ENCODE results near the gene ZNF385B.

ZNF385B gene

DNA sequence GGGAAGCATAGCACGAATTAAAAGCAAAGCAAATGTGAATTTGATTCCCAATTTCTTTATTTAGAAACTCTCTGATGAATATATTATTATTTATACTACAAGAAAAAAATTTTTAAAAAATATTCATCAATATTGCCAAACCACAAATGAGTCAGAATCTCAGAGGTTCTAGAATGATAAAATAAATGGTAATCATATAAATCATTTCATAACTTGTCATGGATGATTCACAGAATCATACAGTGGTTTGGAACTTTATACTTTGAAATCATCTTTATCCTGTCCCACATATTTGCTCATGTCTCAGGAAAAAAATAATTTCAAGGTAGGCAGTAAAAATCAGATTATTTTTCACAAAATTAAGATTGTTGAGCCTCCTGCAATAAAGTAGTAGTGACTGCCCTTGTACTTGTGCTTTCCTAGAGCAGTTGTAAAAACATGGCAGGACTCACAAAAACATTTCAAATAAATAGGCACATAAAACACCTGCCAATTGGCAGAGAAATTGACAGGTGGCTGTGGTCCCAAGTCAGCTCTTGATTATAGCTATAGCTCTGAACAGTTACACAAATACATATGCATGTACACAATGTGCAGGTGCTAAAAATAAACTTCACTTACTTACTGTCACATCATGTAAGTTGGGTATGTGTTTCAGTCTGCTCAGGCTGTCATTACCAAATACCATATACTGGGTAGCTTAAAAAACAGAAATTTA lies 322.8 kb downstream of the ZNF385B start:
- Histone ChIP-seq H2AFZ (ENCODE audit: low read length) (no peak overlapping the region), H3K4me3 (ENCODE audit: low read length) (no peak overlapping the region), H3K36me3 (replicated peaks; ENCODE audit: insufficient read depth, low read length) (no peaks in the 10 kb centered on the region), H3K4me2 (ENCODE audit: low read depth, low read length) (no peak overlapping the region), H4K20me1 (ENCODE audit: insufficient read depth, low read length) (no peaks in the 10 kb centered on the region), H3K79me2 (ENCODE audit: low read length) (no peaks in the 10 kb centered on the region), H3K4me1 (ENCODE audit: low read length) (no peaks in the 10 kb centered on the region), H3K9me3 (replicated peaks; ENCODE audit: insufficient read depth, low read length) (no peaks in the 10 kb centered on the region), H3K27ac (ENCODE audit: low read length) (no peak overlapping the region), H3K27me3 (replicated peaks; ENCODE audit: insufficient read depth, low read length) (no peaks in the 10 kb centered on the region), H3K9me2 (replicated peaks; ENCODE audit: insufficient read depth, low read length) (no peaks in the 10 kb centered on the region), H3K9ac (ENCODE audit: low read length) (no peak overlapping the region), H3F3A (ENCODE audit: insufficient read depth, low read length) (no peaks in the 10 kb centered on the region)
- DNase-seq: no peak
- TF ChIP-seq EZH2phosphoT487 (IDR thresholded peaks at IDR 0.05; ENCODE audit: low read length): no peak

DNA sequence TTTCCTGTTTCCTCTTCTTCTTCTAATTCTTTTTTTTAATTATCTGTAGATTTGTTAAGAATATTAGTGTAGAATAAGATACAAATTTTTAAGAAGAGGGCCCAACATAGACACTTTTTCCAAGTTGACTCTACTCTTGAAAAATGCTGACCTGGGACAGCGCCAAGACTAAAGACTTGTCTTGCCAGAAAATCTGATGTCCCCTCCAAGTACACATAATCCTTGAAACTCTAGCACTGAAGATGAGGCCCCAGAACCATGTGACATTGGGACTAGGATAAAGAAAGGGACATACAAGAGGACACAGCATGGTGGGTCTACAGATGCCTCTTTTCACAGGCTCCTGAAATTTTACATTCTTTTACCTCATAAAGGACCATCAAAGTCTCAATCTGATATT lies 325.2 kb downstream of the ZNF385B start:
- H3K9me2 ChIP-seq (replicated peaks; ENCODE audit: insufficient read depth, low read length): no peaks in the 10 kb centered on the region
- H3K79me2 ChIP-seq (ENCODE audit: low read length): no peaks in the 10 kb centered on the region
- H4K20me1 ChIP-seq (ENCODE audit: insufficient read depth, low read length): no peaks in the 10 kb centered on the region
- no peak overlapping the region for H3K9ac ChIP-seq (ENCODE audit: low read length)
- no peak overlapping the region for H2AFZ ChIP-seq (ENCODE audit: low read length)
- no peak overlapping the region for H3K4me2 ChIP-seq (ENCODE audit: low read depth, low read length)
- DNase-seq: no peak
- no peak overlapping the region for H3K4me3 ChIP-seq (ENCODE audit: low read length)
- no peaks in the 10 kb centered on the region for H3F3A ChIP-seq (ENCODE audit: insufficient read depth, low read length)
- H3K27me3 ChIP-seq (replicated peaks; ENCODE audit: insufficient read depth, low read length): no peaks in the 10 kb centered on the region
- no peak for TF ChIP-seq EZH2phosphoT487 (IDR thresholded peaks at IDR 0.05; ENCODE audit: low read length)
- no peaks in the 10 kb centered on the region for H3K9me3 ChIP-seq (replicated peaks; ENCODE audit: insufficient read depth, low read length)
- H3K27ac ChIP-seq (ENCODE audit: low read length): no peak overlapping the region
- H3K4me1 ChIP-seq (ENCODE audit: low read length): no peaks in the 10 kb centered on the region
- H3K36me3 ChIP-seq (replicated peaks; ENCODE audit: insufficient read depth, low read length): no peaks in the 10 kb centered on the region

DNA sequence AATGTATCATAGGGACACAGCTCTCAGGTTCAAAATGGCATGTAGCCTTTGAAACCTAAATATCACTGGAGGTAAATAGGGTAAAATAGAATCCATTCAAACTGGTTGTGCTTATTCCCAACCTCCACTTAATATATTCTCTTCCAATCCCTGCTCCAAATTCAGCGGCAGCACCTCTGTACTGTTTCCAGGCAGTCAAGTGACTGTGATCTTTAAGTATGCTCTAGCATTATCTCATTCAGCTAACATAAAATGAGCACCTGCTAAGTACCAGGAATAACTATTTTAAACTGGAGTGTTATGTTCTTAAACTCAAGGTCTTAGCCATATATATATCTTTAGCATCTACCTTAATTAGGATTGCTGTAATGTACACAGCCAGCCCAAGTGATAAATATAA lies 327.5 kb downstream of the ZNF385B start:
- no peaks in the 10 kb centered on the region for H3K4me1 ChIP-seq (ENCODE audit: low read length)
- no peaks in the 10 kb centered on the region for H4K20me1 ChIP-seq (ENCODE audit: insufficient read depth, low read length)
- TF ChIP-seq, protein P1, sequence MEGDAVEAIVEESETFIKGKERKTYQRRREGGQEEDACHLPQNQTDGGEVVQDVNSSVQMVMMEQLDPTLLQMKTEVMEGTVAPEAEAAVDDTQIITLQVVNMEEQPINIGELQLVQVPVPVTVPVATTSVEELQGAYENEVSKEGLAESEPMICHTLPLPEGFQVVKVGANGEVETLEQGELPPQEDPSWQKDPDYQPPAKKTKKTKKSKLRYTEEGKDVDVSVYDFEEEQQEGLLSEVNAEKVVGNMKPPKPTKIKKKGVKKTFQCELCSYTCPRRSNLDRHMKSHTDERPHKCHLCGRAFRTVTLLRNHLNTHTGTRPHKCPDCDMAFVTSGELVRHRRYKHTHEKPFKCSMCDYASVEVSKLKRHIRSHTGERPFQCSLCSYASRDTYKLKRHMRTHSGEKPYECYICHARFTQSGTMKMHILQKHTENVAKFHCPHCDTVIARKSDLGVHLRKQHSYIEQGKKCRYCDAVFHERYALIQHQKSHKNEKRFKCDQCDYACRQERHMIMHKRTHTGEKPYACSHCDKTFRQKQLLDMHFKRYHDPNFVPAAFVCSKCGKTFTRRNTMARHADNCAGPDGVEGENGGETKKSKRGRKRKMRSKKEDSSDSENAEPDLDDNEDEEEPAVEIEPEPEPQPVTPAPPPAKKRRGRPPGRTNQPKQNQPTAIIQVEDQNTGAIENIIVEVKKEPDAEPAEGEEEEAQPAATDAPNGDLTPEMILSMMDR (IDR thresholded peaks at IDR 0.05; ENCODE audit: low read length): no peak
- TF ChIP-seq EZH2 (optimal IDR thresholded peaks at IDR 0.05; ENCODE audit: low read depth, low read length) (no peak), EZH2phosphoT487 (IDR thresholded peaks at IDR 0.05; ENCODE audit: low read length) (no peak)
- no peak overlapping the region for H3K4me3 ChIP-seq (ENCODE audit: low read length)
- H3F3A ChIP-seq (ENCODE audit: insufficient read depth, low read length): no peaks in the 10 kb centered on the region
- H3K36me3 ChIP-seq (replicated peaks; ENCODE audit: insufficient read depth, low read length): no peaks in the 10 kb centered on the region
- H3K9ac ChIP-seq (ENCODE audit: low read length): no peak overlapping the region
- no peak overlapping the region for H2AFZ ChIP-seq (ENCODE audit: low read length)
- H3K27ac ChIP-seq (ENCODE audit: low read length): no peak overlapping the region
- no peaks in the 10 kb centered on the region for H3K9me2 ChIP-seq (replicated peaks; ENCODE audit: insufficient read depth, low read length)
- H3K27me3 ChIP-seq (replicated peaks; ENCODE audit: insufficient read depth, low read length): no peaks in the 10 kb centered on the region
- DNase-seq: no peak
- no peak overlapping the region for H3K4me2 ChIP-seq (ENCODE audit: low read depth, low read length)
- H3K79me2 ChIP-seq (ENCODE audit: low read length): no peaks in the 10 kb centered on the region
- no peaks in the 10 kb centered on the region for H3K9me3 ChIP-seq (replicated peaks; ENCODE audit: insufficient read depth, low read length)

DNA sequence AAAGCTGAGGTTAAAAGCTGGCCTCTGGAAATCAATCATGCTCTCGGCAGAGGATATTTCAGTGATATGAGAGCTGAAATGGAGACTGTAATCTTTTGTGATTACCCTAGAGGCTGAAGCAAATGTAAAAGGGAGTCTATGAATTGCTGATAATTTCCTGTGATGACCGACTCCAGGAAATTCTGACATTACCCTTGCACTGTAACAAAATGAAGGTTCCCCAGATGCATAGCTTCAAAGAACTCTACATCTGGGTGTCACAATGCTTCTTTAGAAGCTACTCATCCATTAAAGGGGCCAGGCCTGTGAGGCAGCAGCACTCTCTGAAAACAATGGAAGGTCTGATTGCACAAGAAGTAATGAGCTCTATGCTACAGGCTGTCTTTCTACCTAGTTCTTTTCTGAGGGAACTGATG lies 328.5 kb downstream of the ZNF385B start:
- Histone ChIP-seq H3K27me3 (replicated peaks; ENCODE audit: insufficient read depth, low read length) (no peaks in the 10 kb centered on the region), H3K9me2 (replicated peaks; ENCODE audit: insufficient read depth, low read length) (no peaks in the 10 kb centered on the region), H3K4me2 (ENCODE audit: low read depth, low read length) (no peak overlapping the region), H3K4me1 (ENCODE audit: low read length) (no peaks in the 10 kb centered on the region), H3K9me3 (replicated peaks; ENCODE audit: insufficient read depth, low read length) (no peaks in the 10 kb centered on the region), H3K79me2 (ENCODE audit: low read length) (no peaks in the 10 kb centered on the region), H4K20me1 (ENCODE audit: insufficient read depth, low read length) (no peaks in the 10 kb centered on the region), H3K4me3 (ENCODE audit: low read length) (no peak overlapping the region), H3K36me3 (replicated peaks; ENCODE audit: insufficient read depth, low read length) (no peaks in the 10 kb centered on the region), H3K9ac (ENCODE audit: low read length) (no peak overlapping the region), H3K27ac (ENCODE audit: low read length) (no peak overlapping the region), H2AFZ (ENCODE audit: low read length) (no peak overlapping the region), H3F3A (ENCODE audit: insufficient read depth, low read length) (no peaks in the 10 kb centered on the region)
- TF ChIP-seq, protein P1 (IDR thresholded peaks at IDR 0.05; ENCODE audit: low read length): no peak
- no peak for TF ChIP-seq EZH2 (optimal IDR thresholded peaks at IDR 0.05; ENCODE audit: low read depth, low read length)
- no peak for TF ChIP-seq EZH2phosphoT487 (IDR thresholded peaks at IDR 0.05; ENCODE audit: low read length)
- DNase-seq: no peak

Data from MM.1S (cell line).